ENCODE measurements around the gene FGF18.

The FGF18 gene

GRCh38 chr5:171453056-171453725 is 33.7 kb downstream of the FGF18 start:
- TF ChIP-seq POLR2A (IDR thresholded peaks at IDR 0.05; ENCODE audit: low read depth, low read length): no peak
- no peak for FAIRE-seq
- no peak for DNase-seq (ENCODE audit: insufficient read length, low spot score)

- DNase-seq (ENCODE audit: insufficient read length, low spot score) (no peak), FAIRE-seq (no peak)
- TF ChIP-seq POLR2A (IDR thresholded peaks at IDR 0.05; ENCODE audit: low read depth, low read length): no peak
Measured at GRCh38 chr5:171453988-171454387, 34.5 kb downstream of the FGF18 start.

GRCh38 chr5:171454549-171454948 is 35.1 kb downstream of the FGF18 start:
- TF ChIP-seq POLR2A (IDR thresholded peaks at IDR 0.05; ENCODE audit: low read depth, low read length): no peak
- DNase-seq (ENCODE audit: insufficient read length, low spot score) (no peak), FAIRE-seq (no peak)

- FAIRE-seq (no peak), DNase-seq (ENCODE audit: insufficient read length, low spot score) (no peak)
- no peak for TF ChIP-seq POLR2A (IDR thresholded peaks at IDR 0.05; ENCODE audit: low read depth, low read length)
Measured at GRCh38 chr5:171455522-171455921, 36.1 kb downstream of the FGF18 start.

- DNase-seq (ENCODE audit: insufficient read length, low spot score) (no peak), FAIRE-seq (no peak)
- no peak for TF ChIP-seq POLR2A (IDR thresholded peaks at IDR 0.05; ENCODE audit: low read depth, low read length)
Measured at GRCh38 chr5:171457208-171457981, 37.9 kb downstream of the FGF18 start.

GRCh38 chr5:171459839-171460238 is 40.4 kb downstream of the FGF18 start:
- TF ChIP-seq POLR2A (IDR thresholded peaks at IDR 0.05; ENCODE audit: low read depth, low read length): no peak
- FAIRE-seq (no peak), DNase-seq (ENCODE audit: insufficient read length, low spot score) (no peak)

- FAIRE-seq: no peak
- DNase-seq (ENCODE audit: insufficient read length, low spot score): no peak
- no peak for TF ChIP-seq POLR2A (IDR thresholded peaks at IDR 0.05; ENCODE audit: low read depth, low read length)
Measured at GRCh38 chr5:171462136-171462927, 42.9 kb downstream of the FGF18 start.

GRCh38 chr5:171462928-171463861 is 43.7 kb downstream of the FGF18 start:
- no peak for TF ChIP-seq POLR2A (IDR thresholded peaks at IDR 0.05; ENCODE audit: low read depth, low read length)
- DNase-seq (ENCODE audit: insufficient read length, low spot score) (no peak), FAIRE-seq (no peak)

- DNase-seq (ENCODE audit: insufficient read length, low spot score) (no peak), FAIRE-seq (no peak)
- no peak for TF ChIP-seq POLR2A (IDR thresholded peaks at IDR 0.05; ENCODE audit: low read depth, low read length)
Measured at GRCh38 chr5:171463862-171464229, 44.4 kb downstream of the FGF18 start.

GRCh38 chr5:171464829-171465228 is 45.4 kb downstream of the FGF18 start:
- TF ChIP-seq POLR2A (IDR thresholded peaks at IDR 0.05; ENCODE audit: low read depth, low read length): no peak
- FAIRE-seq (no peak), DNase-seq (ENCODE audit: insufficient read length, low spot score) (no peak)

GRCh38 chr5:171467107-171467506 is 47.7 kb downstream of the FGF18 start:
- DNase-seq (ENCODE audit: insufficient read length, low spot score) (no peak), FAIRE-seq (no peak)
- no peak for TF ChIP-seq POLR2A (IDR thresholded peaks at IDR 0.05; ENCODE audit: low read depth, low read length)

- DNase-seq (ENCODE audit: insufficient read length, low spot score) (no peak), FAIRE-seq (no peak)
- no peak for TF ChIP-seq POLR2A (IDR thresholded peaks at IDR 0.05; ENCODE audit: low read depth, low read length)
Measured at GRCh38 chr5:171469326-171469725, 49.9 kb downstream of the FGF18 start.

- no peak for DNase-seq (ENCODE audit: insufficient read length, low spot score)
- no peak for FAIRE-seq
- no peak for TF ChIP-seq POLR2A (IDR thresholded peaks at IDR 0.05; ENCODE audit: low read depth, low read length)
Measured at GRCh38 chr5:171470420-171470819, 51.0 kb downstream of the FGF18 start.
